Measurements from ENCODE around the gene KIF26B. TPM values are rescaled to one million over a fixed set of nuclear protein-coding genes. Genes with fewer than 3 reads are reported as not detected.

Gene KIF26B
- polyA plus RNA-seq, 1 donor (not counting 4 experiments of a cell fraction or from before 2014, with no cell fraction given), result 0.58 TPM

DNA sequence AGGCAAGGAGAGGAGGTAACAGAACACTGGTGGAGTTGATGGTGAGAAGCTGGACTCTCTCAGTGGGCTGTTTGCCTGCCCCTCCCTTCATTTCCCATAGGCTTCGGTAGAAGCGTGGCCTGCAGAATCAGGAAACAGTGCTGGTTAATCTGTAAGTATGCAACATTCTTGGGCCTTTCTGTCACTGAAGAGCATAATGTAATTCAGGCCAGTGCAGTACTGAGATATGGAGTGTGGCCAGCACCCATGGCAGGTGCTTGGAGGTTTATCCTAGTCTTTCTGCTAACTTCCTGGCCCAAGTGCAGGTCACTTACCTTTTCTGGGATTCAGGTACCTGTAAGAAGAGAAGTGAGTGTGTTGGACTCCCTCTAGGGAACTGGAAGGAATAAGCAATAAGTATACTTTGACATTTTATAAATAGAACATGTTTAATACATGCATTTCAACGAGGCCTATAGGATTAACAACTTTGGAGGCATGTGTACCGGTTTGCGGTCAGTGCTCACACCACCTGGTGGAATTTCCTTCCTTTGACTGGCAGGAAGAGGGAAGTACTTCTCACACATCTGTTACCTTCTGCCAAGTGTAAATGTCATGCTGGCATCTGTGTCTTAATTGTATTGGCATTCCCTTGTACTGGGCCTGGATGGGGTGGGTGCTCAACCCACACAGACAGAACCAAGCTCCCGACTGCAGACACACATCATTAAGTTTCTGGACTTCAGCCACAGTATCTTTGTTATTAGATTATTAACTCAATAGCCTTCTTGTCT is 105.5 kb downstream of the KIF26B start:
- FAIRE-seq (no peak), DNase-seq (ENCODE audit: low read depth, low spot score) (no peak)
- Histone ChIP-seq H3K4me1 (ENCODE audit: control insufficient read depth, extremely low read depth, insufficient read depth, low read length) (no peaks in the 10 kb centered on the region), H3K36me3 (ENCODE audit: control insufficient read depth in 2 of 2, extremely low read depth in 1 of 2, insufficient read depth in 2 of 2, low read length in 2 of 2) (no peaks in the 10 kb centered on the region), H3K9ac (ENCODE audit: control insufficient read depth, extremely low read depth, insufficient read depth, low read length) (no peak overlapping the region), H3K4me2 (ENCODE audit: control insufficient read depth, extremely low read depth, insufficient read depth, low read depth, low read length) (no peak overlapping the region), H3K79me2 (ENCODE audit: control insufficient read depth, insufficient read depth, low read length) (no peaks in the 10 kb centered on the region), H3K9me1 (ENCODE audit: control insufficient read depth, extremely low read depth, insufficient read depth, low read length) (no peaks in the 10 kb centered on the region), H4K20me1 (ENCODE audit: control insufficient read depth, extremely low read depth, insufficient read depth, low read length) (no peaks in the 10 kb centered on the region), H3K27ac (ENCODE audit: control insufficient read depth, insufficient read depth, low read length) (no peak overlapping the region), H3K27me3 (ENCODE audit: control insufficient read depth, extremely low read depth, insufficient read depth, low read length) (no peaks in the 10 kb centered on the region), H3K4me3 (ENCODE audit: control insufficient read depth in 2 of 3, extremely low read depth in 1 of 3, insufficient read depth in 2 of 3, low read depth in 1 of 3, low read length in 3 of 3) (no peak overlapping the region), H2AFZ (ENCODE audit: control insufficient read depth, low read length) (no peak overlapping the region), H3K9me3 (ENCODE audit: control insufficient read depth, low read depth, low read length) (no peaks in the 10 kb centered on the region)
- dilution Hi-C loops (cut with MboI; ENCODE audit: extremely low pct_ligation_motif_present, low sequenced_read_pairs), result no loop called here
- TF ChIP-seq, protein P1, sequence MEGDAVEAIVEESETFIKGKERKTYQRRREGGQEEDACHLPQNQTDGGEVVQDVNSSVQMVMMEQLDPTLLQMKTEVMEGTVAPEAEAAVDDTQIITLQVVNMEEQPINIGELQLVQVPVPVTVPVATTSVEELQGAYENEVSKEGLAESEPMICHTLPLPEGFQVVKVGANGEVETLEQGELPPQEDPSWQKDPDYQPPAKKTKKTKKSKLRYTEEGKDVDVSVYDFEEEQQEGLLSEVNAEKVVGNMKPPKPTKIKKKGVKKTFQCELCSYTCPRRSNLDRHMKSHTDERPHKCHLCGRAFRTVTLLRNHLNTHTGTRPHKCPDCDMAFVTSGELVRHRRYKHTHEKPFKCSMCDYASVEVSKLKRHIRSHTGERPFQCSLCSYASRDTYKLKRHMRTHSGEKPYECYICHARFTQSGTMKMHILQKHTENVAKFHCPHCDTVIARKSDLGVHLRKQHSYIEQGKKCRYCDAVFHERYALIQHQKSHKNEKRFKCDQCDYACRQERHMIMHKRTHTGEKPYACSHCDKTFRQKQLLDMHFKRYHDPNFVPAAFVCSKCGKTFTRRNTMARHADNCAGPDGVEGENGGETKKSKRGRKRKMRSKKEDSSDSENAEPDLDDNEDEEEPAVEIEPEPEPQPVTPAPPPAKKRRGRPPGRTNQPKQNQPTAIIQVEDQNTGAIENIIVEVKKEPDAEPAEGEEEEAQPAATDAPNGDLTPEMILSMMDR (optimal IDR thresholded peaks at IDR 0.05 in 1 of 3, IDR thresholded peaks at IDR 0.05 in 1 of 3, conservative IDR thresholded peaks at IDR 0.05 in 1 of 3; ENCODE audit: extremely low read depth in 1 of 3, insufficient read depth in 2 of 3, low read length in 3 of 3), result no peak
- TF ChIP-seq EZH2 (IDR thresholded peaks at IDR 0.05; ENCODE audit: low read length), result no peak

DNA sequence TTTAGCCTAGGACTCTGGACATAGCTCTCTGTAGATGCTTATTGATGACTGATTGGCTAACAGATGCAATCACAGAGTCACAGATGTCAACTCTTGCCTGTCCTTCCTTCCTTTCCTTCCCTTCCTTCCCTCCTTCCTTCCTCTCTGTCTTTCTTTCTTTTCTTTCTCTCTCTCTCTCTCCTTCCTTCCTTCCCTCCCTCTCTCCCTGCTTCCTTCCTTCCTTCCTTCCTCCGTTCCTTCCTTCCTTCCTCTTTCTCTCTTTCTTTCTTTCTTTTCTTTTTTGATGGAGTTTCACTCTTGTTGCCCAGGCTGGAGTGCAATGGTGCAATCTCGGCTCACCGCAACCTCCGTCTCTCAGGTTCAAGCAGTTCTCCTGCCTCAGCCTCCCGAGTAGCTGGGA is 106.1 kb downstream of the KIF26B start:
- Histone ChIP-seq H3K27ac (ENCODE audit: control insufficient read depth, insufficient read depth, low read length) (no peak overlapping the region), H3K9me3 (ENCODE audit: control insufficient read depth, low read depth, low read length) (no peaks in the 10 kb centered on the region), H3K36me3 (ENCODE audit: control insufficient read depth in 2 of 2, extremely low read depth in 1 of 2, insufficient read depth in 2 of 2, low read length in 2 of 2) (no peaks in the 10 kb centered on the region), H3K4me1 (ENCODE audit: control insufficient read depth, extremely low read depth, insufficient read depth, low read length) (no peaks in the 10 kb centered on the region), H3K9me1 (ENCODE audit: control insufficient read depth, extremely low read depth, insufficient read depth, low read length) (no peaks in the 10 kb centered on the region), H2AFZ (ENCODE audit: control insufficient read depth, low read length) (no peak overlapping the region), H3K79me2 (ENCODE audit: control insufficient read depth, insufficient read depth, low read length) (no peaks in the 10 kb centered on the region), H3K4me2 (ENCODE audit: control insufficient read depth, extremely low read depth, insufficient read depth, low read depth, low read length) (no peak overlapping the region), H3K9ac (ENCODE audit: control insufficient read depth, extremely low read depth, insufficient read depth, low read length) (no peak overlapping the region), H4K20me1 (ENCODE audit: control insufficient read depth, extremely low read depth, insufficient read depth, low read length) (no peaks in the 10 kb centered on the region), H3K27me3 (ENCODE audit: control insufficient read depth, extremely low read depth, insufficient read depth, low read length) (no peaks in the 10 kb centered on the region), H3K4me3 (ENCODE audit: control insufficient read depth in 2 of 3, extremely low read depth in 1 of 3, insufficient read depth in 2 of 3, low read depth in 1 of 3, low read length in 3 of 3) (no peak overlapping the region)
- dilution Hi-C loops (cut with MboI; ENCODE audit: extremely low pct_ligation_motif_present, low sequenced_read_pairs), result no loop called here
- DNase-seq (ENCODE audit: low read depth, low spot score), result no peak
- FAIRE-seq, result no peak
- TF ChIP-seq, protein P1 (optimal IDR thresholded peaks at IDR 0.05 in 1 of 3, IDR thresholded peaks at IDR 0.05 in 1 of 3, conservative IDR thresholded peaks at IDR 0.05 in 1 of 3; ENCODE audit: extremely low read depth in 1 of 3, insufficient read depth in 2 of 3, low read length in 3 of 3), result no peak
